OCI-LY3 (cell line): ENCODE measurements around the gene MEI4.

Experiments
- H2AFZ ChIP-seq: fragments of 200-600, 300-600 bp; shearing (Covaris generic); 2 replicates; pipeline ENCODE4 v1.6.0; 2014; ENCODE audit warnings: antibody characterized with exemption, low read depth, low read length
- H3K27ac ChIP-seq: fragments of 200-600, 300-600 bp; sonication (generic); 2 replicates; pipeline ENCODE4 v1.5.1; 2014; ENCODE audit warnings: mild to moderate bottlenecking, low read length, moderate library complexity, mixed read lengths
- H3K27me3 ChIP-seq: fragments of 200-600, 300-600 bp; sonication (generic); 2 replicates; pipeline ENCODE4 v1.6.1; 2014; ENCODE audit warnings: low read depth, low read length, mixed read lengths
- H3K36me3 ChIP-seq: fragments of 200-600, 300-600 bp; sonication (generic); replicated peaks from 2 replicates; pipeline ENCODE3; 2014; ENCODE audit warnings: low read depth, low read length, mixed read lengths
- H3K4me1 ChIP-seq: fragments of 300-600, 200-600 bp; sonication (generic); 2 replicates; pipeline ENCODE4 v1.6.1; 2014; ENCODE audit warnings: low read length, mixed read lengths
- H3K4me2 ChIP-seq: fragments of 200-600, 300-600 bp; sonication (generic); 2 replicates; pipeline ENCODE4 v1.6.1; 2014; ENCODE audit warnings: low read length, mixed read lengths
- H3K4me3 ChIP-seq: fragments of 300-600, 200-600 bp; sonication (generic); 2 replicates; pipeline ENCODE4 v1.5.1; 2014; ENCODE audit warnings: antibody characterized with exemption, mild to moderate bottlenecking, low read length, moderate library complexity
- H3K79me2 ChIP-seq: fragments of 300-600, 200-600 bp; shearing (Covaris generic); 2 replicates; pipeline ENCODE4 v1.6.1; 2014; ENCODE audit warnings: mild to moderate bottlenecking, low read length, mixed read lengths
- H3K9ac ChIP-seq: fragments of 300-600, 200-600 bp; shearing (Covaris generic); 2 replicates; pipeline ENCODE4 v1.6.0; 2014; ENCODE audit warnings: mild to moderate bottlenecking, low read length, moderate library complexity
- H3K9me3 ChIP-seq: fragments of 200-600, 300-600 bp; shearing (Covaris generic); 2 replicates; pipeline ENCODE4 v1.6.1; 2014; ENCODE audit warnings: low read length, mixed read lengths; ENCODE audit not compliant: insufficient read depth
- H4K20me1 ChIP-seq: fragments of 200-600, 300-600 bp; sonication (generic); 2 replicates; pipeline ENCODE4 v1.6.1; 2016; ENCODE audit warnings: low read length, mixed read lengths; ENCODE audit not compliant: insufficient read depth
- CTCF ChIP-seq: fragments of 200-600, 300-600 bp; sonication (generic); IDR thresholded peaks from 2 replicates; pipeline ENCODE4 v1.5.1; 2014; ENCODE audit warnings: antibody characterized with exemption, low read length, low read depth
- EZH2phosphoT487 ChIP-seq: fragments of 200-600 bp; shearing (Covaris generic); IDR thresholded peaks from 2 replicates; pipeline ENCODE4 v1.6.1; 2018; ENCODE audit warnings: antibody characterized with exemption, mixed run types, low read depth

The MEI4 gene

GRCh38 chr6:77652739-77653138, at the start of gene MEI4:
MEI4 (plus strand) TSS chr6:77653039; CDS start chr6:77690672, 37,633 bp downstream.
- Histone ChIP-seq H3K79me2 (no peaks in the 10 kb centered on the region), H3K4me1 (no peaks in the 10 kb centered on the region), H3K9ac (no peak within 1 kb of the TSS), H3K4me3 (no peak within 1 kb of the TSS), H3K27me3 (no peaks in the 10 kb centered on the region), H3K4me2 (no peak within 1 kb of the TSS), H4K20me1 (no peaks in the 10 kb centered on the region), H3K36me3 (no peaks in the 10 kb centered on the region), H3K27ac (no peak within 1 kb of the TSS), H2AFZ (no peak within 1 kb of the TSS), H3K9me3 (no peaks in the 10 kb centered on the region)
- no peak for TF ChIP-seq CTCF

- no peaks in the 10 kb centered on the region for H3K36me3 ChIP-seq
- no peak overlapping the region for H2AFZ ChIP-seq
Measured at GRCh38 chr6:77604476-77604875, 48.4 kb upstream of the MEI4 start.

GRCh38 chr6:77607004-77607403, 45.8 kb upstream of the MEI4 start:
- H3K27ac ChIP-seq: no peak overlapping the region
- H3K4me3 ChIP-seq: no peak overlapping the region
- H3K79me2 ChIP-seq: no peaks in the 10 kb centered on the region
- H2AFZ ChIP-seq: peak overlapping the region; percentile 23
- H3K9ac ChIP-seq: no peak overlapping the region
- no peak overlapping the region for H3K4me2 ChIP-seq
- H3K9me3 ChIP-seq: no peaks in the 10 kb centered on the region
- H3K4me1 ChIP-seq: no peaks in the 10 kb centered on the region
- H4K20me1 ChIP-seq: no peaks in the 10 kb centered on the region
- no peaks in the 10 kb centered on the region for H3K36me3 ChIP-seq
- no peaks in the 10 kb centered on the region for H3K27me3 ChIP-seq
- no peak for TF ChIP-seq CTCF
- TF ChIP-seq EZH2phosphoT487: no peak

More at GRCh38 chr6:77604476-77604875, 48.4 kb upstream of the MEI4 start:
- Histone ChIP-seq H3K4me2 (no peak overlapping the region), H3K4me3 (no peak overlapping the region), H3K27me3 (no peaks in the 10 kb centered on the region), H3K27ac (no peak overlapping the region), H3K9me3 (no peaks in the 10 kb centered on the region), H3K4me1 (no peaks in the 10 kb centered on the region), H4K20me1 (no peaks in the 10 kb centered on the region), H3K9ac (no peak overlapping the region), H3K79me2 (no peaks in the 10 kb centered on the region)
- TF ChIP-seq EZH2phosphoT487 (no peak), CTCF (no peak)

GRCh38 chr6:77609106-77609505, 43.7 kb upstream of the MEI4 start:
- H2AFZ ChIP-seq: no peak overlapping the region
- no peaks in the 10 kb centered on the region for H3K79me2 ChIP-seq
- no peak overlapping the region for H3K4me2 ChIP-seq
- H3K4me3 ChIP-seq: no peak overlapping the region
- H3K9ac ChIP-seq: no peak overlapping the region
- no peak for TF ChIP-seq EZH2phosphoT487
- TF ChIP-seq CTCF: no peak
- no peak overlapping the region for H3K27ac ChIP-seq
- no peaks in the 10 kb centered on the region for H3K36me3 ChIP-seq
- H3K9me3 ChIP-seq: no peaks in the 10 kb centered on the region
- H3K4me1 ChIP-seq: no peaks in the 10 kb centered on the region
- H4K20me1 ChIP-seq: no peaks in the 10 kb centered on the region
- H3K27me3 ChIP-seq: no peaks in the 10 kb centered on the region
